Stimulated activated CD4-positive, alpha-beta T cell treated with anti-CD3 and anti-CD28 coated beads, Interleukin-1b, Interleukin-23, amount 100 ng/mL, for 1 hour (primary cell): ENCODE results near the gene IFIT5.
"Not testable (repeated sequence)": the region's sequence is repeated elsewhere in the genome, so short reads cannot be mapped to it uniquely, and the experiment has no call there.

Experiments used
- DNase-seq, 2 donors: peaks; one replicate each; pipeline ENCODE4 v3.0.0-alpha.2; 2020; ENCODE audit warnings: low read depth in 2 of 2

IFIT5 gene, protein sequence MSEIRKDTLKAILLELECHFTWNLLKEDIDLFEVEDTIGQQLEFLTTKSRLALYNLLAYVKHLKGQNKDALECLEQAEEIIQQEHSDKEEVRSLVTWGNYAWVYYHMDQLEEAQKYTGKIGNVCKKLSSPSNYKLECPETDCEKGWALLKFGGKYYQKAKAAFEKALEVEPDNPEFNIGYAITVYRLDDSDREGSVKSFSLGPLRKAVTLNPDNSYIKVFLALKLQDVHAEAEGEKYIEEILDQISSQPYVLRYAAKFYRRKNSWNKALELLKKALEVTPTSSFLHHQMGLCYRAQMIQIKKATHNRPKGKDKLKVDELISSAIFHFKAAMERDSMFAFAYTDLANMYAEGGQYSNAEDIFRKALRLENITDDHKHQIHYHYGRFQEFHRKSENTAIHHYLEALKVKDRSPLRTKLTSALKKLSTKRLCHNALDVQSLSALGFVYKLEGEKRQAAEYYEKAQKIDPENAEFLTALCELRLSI

DNA sequence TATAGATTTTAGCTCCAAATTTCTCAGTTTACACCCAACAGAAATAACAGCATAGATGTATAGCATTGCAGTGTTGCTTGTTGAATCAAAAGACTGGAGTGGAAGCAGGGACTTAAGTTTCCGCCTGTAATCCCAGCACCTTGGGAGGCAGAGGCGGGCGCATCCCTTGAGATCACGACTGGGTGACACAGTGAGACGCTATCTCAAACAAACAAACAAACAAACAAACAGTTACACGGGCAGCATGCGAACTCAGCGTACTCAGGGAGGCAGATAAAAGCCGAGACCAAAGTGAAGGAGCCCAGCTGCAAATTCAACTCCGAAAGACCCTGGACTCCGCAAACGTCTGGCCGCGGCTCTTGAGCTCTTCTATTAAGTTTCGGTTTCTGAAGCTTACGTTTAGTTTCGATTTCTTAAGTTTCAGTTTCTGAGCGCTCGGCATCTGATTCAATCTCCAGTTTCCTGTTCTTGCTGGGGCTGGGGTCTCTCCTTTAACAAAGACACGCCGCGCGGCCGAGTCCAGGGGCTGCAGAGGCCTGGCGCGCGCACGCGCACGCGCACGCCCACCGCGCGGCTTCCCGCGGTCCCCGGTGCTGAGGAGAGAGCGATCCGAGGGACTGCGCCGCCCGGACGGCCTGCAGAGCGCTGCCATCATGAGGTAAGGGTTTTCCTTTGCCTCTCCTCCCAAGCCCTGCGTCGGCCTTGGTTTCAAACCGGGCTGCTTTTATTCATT, at the start of gene IFIT5:
IFIT5 (plus strand) TSS at position 423 of the 733 bp plus-strand sequence; CDS start at position 654, 231 bp downstream.
- peak in 1 of 2 donors; percentile 21 for DNase-seq

DNA sequence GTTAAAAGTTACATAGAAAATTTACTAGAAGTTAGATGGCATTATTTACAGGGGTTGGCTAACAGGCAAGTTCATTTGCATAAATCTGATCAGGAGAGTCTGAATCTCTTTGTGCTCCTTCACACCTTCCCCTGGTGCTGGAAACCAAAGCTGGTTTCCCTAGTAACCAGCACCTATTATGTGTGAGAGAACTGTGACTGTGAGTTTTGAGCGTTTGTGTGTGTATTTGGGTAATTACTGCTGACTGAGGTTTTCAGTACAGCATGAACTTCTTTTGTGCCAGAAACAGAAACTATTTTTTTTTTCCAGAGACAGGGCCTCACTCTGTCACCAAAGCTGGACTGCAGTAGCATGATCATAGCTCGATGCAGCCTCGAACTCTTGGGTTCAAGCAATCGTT, 46.8 kb upstream of the IFIT5 start:
- no peak for DNase-seq

DNA sequence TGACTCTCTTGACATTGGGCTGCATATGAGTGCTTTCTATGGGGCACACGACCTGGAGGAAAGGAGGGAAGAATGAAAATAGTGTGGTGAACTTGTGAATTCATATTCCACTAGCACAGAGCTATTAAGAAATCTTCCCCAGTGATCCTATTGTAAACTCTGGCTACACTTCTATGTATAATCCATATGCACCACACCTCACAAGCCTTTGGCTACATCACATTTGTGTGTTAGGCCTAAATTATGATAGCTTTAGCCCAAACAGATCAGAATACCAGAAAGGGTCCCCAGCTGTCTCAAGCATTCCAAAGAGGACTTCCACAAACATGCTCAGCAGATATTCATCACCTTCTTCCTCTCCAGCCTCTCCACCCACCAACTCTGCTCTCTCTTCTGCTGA, 46.2 kb upstream of the IFIT5 start:
- no peak for DNase-seq

DNA sequence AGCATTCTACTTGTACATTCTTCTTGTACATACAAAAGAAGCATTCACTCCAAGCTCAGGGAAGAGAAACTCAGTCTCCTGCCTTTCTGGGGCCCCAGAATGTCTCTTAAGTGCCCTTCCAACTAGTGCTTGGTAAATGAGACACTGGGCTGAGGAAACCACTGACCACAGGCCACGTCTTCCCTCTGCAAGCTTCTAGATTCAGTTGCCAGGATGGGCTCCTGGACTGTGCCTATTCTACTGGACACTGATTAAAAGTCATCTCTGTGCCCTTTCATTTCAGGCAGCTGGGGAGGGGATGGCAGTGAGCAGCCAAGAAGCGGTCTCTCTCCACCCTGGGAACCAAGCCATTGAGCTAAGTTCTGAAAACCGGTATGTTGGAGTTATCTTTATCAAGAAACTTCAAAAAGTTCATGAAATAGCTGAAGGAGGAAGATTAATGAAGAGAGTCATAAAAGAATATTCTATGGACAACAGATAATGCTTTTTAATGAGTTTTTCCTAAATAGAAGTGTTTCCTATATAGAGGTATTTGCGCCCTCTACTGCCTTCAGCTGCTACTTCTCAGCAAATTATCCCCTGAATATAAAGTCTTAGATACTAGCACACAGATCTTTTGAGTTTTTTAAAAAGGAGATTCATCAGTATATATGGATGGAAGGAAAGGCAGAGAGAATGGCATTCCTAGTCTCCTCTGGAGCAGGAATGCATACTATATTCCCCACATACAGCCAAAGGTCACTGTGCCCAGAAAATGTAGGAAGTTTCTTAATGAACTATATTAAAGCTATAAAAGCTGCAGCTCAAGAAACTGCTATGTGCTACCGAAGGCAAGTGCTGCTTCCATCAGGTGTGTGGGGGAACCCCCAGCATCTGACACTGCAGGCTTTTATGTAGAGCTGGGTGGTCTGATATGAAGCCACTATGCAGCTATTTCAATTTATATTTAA, 44.9 kb upstream of the IFIT5 start:
- DNase-seq, result no peak

DNA sequence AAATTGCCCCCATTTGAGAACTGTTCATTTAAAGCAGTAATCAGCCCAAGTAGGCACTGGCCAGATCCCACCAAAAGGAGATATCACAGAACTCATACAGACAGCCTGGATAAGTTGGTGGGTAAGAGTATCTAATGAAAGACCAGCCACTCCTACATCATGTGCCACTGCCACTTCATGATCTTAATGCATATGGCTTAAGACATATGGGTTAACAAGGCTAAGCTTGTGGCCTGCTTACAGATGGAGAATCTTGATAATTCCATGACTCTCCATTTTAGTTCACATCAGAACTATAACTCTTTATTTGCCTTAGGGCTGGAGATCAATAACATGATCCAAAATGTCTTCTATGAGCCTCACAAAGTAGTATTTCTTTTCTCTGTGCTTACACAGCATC, 43.3 kb upstream of the IFIT5 start:
- no peak for DNase-seq

DNA sequence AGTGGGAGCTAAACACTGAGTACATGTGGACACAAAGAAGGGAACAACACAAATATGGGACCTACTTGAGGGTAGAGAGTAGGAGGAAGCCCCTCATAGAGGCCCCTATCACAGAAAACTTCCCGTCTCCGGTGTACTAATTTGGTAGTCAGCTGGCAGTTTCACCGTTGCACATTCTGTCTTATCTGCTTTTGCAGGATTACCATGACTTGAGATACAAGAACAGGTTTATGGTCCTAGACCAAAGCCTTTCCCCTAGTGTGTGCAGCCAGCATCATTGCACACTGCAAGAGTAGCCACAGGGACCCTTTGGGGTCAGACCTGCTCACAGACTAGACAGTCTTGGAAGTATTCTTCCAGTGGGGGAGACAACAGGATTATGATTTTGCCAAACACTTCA, 42.4 kb upstream of the IFIT5 start:
- DNase-seq, result no peak

DNA sequence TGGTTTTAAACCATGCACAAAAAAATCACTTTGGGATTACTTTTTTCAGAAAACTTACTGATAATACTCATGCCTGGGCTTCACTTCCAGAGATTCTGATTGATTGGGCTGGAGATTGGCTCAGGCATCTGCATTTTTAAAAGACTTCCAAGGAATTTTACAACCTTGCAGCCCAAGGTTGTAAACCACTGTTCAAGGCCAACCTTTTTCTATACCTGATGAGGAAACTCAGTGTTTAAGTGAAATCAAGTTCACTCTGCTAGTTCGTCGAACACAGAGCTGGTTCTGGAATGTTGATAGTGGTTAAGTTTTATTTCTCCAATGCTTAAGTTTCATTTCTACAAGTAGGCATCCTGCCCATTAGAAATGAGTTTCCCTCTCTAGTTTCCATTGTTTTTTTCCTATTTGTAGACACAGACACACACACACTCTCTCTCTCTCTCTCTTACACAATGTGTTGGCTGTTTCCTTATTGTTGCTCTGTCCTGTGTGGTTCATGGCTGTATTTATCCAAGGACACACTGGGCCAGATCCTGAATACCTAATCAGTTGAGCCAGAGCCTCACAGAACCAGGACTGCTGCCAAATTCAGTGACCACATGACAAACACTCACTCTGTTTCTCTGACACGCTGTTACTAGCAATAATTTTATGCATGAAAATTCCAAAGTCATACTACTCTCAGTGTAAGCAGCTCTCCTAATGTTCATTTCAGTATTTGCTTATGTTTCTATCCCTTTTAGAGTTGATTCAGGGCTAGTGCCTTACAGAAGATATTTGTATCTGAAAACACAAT, 40.3 kb upstream of the IFIT5 start:
- DNase-seq, result no peak

DNA sequence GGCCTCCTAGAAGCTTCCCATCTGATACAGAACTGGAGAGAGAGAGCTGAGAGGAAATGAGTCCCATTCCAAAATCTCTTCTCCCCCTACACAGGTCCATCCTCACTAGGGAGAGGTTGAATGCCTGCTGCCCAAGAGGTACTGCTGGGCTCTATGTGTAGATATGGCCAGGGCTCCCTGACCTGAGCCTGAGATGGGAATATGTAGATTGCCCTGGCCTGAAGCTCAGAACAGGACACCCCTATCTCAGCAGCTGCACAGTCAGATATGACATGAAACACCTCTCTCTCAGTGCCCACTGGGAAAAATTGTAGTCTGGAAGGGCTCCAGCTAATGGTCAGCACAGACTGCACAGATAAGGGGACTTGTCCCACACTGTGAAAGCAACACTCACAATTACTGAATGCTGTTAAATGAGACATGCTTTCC, 39.6 kb upstream of the IFIT5 start:
- DNase-seq, result no peak

DNA sequence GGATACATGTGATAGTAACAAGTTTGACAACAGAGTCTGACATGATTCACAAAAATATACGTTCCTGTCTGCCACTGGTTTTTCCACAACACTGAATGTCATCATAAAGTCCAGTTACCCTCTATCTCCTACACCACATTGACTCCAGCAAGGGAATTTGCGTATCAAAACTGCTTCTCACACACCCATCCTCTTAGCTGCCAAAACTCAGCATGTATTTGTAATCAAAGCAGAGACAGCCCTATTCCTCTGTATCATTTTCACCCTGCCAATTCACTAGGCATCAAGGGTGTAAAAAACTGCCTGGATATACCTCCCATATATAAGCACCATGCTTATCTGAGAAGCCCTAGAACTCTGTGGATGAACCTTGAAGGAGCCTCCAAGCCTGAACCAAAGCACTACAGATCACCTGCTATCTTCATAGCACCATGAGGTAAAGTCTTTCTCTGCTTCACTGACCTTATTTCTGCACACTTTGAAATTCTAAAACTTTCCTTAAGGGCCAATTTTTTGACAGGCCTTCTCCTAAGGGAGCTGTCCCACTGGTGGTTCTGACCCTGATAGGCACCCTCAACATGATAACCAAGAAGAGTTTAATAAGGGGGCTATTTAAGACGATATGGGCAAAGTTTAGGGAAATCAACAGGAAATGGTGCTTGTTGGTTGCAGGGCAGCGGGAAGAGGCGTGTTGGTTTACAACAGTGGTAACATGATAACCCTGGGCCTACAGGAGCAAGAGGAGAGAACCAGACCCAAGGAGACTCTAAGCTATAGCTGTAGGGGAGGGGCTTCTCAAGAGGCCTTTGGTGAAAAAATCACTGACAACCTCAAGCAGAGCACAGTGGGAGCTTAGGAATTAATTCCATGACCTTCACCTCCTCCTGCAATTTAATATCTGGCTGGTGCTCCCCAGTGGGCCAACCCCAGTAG, 36.4 kb upstream of the IFIT5 start, which contains the start of gene IFIT1B:
IFIT1B (plus strand) TSS at position 352 of the 933 bp plus-strand sequence; CDS start at position 432, 80 bp downstream.
- no peak for DNase-seq

DNA sequence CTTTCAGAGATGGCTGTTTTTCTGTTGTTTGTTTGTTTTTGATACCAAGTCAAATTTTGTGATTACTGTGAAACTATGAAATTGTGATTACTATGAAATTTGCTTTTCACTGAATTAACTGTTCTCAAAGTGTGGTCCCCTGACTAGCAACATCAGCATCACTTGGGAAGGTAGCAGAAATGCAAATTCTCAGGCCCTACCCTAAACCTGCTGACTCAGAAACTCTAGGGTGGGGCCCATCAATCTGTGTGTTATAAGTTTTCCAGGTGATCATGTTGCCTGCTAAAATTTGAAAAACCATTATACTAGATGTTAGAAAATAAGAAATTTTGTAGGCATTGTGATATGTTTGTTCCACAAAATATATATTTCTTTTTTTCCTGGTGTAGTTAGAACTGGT, 35.3 kb upstream of the IFIT5 start:
- no peak for DNase-seq

DNA sequence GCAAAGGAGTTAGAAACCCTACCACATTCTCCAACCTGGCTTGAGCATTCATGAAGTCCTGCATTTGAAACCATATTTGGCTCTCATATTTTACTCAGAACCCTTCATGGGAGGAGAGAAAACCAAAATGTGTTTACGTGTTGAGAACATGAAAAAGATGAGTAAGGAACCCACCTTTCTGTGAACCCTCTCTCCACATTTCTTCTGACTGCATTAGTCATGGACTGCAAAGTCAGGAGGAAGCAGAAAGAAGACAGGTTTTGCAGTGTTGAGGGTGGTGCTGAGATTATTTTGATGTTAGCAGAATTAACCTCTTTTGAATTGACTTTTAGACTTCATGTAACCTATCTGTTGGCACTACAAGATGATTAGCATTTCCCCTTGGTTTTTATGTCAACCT, 31.6 kb upstream of the IFIT5 start:
- no peak for DNase-seq

DNA sequence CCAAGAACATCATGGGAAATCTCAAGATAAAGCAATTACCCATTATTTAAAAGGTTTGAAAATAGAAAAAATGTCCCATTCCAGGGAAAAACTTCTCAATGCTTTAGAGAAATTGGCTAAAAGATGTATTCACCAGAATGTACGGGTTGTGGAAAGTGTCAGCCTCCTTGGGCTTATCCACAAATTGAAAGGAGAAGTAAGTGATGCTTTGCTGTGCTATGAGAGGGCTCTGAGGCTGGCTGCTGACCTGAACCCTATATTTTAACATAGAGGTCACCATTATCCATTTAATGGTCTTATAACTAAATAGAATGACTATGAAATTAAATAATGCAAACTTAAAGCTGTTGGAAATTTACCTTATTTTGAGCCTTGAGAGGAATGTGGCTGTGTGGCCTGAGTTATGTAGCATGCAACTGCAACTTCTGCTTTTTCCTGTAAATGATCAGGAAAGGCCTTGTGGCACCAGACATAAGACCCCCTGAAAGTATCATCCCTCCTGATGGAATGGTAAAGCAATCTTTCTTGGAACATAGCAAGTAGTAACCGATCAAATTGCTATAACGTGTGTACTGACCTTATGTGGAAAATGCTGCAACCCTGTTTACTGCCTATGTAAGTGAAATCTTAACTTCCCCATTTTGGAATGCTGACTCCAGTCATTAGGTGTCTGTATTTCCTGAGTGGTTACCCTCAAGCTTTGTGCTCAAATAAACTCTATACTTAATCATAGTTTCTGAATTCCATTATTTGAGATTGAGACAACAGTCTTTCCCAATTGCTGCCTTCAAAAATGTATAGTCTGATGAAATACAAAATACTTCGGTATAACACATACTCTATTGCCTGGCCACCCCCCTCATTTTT, 29.7 kb upstream of the IFIT5 start:
- no peak for DNase-seq

DNA sequence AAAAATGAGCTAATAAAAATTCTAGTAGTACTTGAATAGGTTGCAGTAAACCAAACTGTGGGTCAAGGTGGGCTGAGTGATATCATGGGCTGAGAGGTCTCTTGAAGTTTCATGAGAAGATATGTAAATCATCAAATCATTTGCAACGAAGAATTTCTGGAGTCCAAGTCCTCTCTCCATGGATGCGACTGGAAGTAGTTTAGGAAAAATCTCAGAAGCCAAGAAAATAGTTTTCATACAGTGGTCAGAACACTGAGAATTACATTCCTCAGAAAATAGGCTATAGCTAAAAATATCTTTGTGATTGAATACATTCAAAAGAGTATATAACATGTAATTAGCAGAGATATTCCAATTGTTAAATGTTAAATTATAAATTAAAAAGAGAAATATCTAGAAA, 25.6 kb upstream of the IFIT5 start:
- no peak for DNase-seq

DNA sequence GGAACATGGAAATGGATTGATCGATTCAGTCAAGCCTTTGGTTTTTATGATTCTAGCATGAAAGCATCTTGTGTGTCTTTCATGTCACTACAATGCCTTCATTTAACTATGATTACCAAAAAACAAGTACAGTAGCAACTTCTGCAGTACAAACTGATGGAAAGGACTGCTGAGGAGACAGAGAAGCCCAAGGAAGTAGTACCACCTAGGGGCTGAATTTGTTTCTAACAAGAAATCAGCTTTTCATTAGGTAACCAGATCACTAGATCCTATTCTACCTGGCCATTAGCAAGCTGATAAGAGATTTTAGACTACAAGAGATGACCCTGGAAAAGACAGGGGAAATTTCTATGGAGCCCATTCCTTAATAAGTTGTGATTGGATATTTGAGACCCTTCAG, 25.1 kb upstream of the IFIT5 start:
- DNase-seq, result no peak

DNA sequence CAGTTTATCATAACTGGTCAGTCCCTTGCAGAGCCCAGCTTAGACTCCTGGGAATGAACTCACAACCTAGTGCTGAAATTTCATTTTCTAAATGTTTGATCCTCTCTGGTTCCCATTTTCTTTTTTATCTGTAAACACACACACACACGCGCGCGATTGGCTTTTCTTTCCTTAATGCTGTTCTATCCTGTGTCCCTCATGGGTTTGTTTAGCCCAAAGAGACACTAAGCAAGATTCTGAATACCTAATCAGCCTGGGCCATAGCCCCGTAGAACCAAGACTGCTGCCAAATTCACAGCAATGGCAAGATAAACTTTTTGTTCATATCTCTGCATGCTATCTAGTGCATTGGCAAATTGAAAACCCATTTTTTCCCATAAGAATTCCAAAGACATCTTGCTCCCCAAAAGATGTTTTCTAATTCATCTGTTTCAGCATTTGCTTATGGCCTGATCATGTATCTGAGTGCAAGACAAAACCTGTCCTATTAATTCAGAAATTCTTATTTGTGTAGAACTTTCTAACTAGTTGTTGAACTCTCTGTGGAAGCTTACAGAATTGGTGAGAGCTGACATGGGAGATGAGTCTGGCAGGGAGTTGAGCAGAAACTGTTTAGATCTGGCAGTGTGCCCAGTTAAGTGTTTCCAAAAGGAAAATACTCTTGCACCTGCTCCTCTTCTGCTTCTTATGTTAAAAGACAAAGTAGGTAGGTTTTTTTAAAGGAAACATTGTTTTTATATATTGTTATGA, 23.7 kb upstream of the IFIT5 start:
- no peak for DNase-seq

DNA sequence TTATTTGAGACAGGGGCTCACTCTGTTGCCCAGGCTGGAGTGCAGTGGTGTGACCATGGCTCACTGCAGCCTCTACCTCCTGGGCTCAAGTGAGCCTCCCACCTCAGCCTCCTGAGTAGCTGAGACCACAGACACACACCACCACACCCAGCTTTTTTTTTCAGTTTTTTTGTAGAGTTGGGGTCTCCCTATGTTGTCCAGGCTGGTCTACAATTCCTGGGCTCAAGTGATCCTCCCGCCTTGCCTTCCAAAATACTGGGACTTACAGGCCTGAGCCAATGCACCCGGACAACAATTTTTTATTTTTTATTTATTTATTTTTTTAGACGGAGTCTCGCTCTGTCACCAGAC, 23.2 kb upstream of the IFIT5 start:
- not testable (repeated sequence) for DNase-seq

DNA sequence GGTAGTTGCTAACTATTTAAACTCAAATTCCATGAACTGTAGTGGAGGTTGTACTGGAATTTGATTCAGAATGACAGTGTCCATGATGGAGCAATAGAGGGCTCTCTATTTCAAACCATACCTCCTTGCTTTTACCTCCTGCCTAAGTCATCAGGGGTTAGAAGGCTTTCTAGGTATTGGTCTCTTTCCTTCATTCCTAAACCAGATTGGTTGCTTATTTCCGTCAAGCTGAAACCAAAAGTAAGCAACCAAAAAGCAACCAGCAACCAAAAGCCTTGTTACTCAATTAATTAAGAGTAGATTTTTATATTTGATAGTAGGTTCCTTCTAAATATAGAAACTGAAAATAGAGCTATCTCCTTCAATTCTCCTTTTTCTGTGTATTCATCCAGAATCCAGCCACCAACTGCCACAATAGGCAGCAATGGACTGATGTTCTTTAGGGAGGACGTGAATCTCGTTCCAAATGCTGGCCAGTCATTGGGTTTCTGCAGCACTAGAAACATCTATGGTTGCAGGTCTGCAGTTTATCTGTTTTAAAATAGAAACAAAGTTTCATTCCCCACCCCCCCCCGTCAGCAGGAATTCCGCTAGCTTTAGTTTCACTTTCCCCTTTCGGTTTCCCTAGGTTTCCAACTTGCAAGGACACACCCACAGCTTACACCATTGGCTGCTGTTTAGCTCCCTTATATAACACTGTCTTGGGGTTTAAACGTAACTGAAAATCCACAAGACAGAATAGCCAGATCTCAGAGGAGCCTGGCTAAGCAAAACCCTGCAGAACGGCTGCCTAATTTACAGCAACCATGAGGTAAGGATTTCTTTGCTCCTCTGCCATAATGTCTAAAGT, 22.2 kb upstream of the IFIT5 start, which contains the start of gene IFIT1:
IFIT1 (plus strand) TSS at position 717 of the 850 bp plus-strand sequence; CDS start at position 807, 90 bp downstream.
- no peak for DNase-seq
